Measurements from ENCODE around the gene SSR2.
A peak's percentile ranks its signal among the peaks of the same experiment; 100 is the strongest.

Gene SSR2

DNA sequence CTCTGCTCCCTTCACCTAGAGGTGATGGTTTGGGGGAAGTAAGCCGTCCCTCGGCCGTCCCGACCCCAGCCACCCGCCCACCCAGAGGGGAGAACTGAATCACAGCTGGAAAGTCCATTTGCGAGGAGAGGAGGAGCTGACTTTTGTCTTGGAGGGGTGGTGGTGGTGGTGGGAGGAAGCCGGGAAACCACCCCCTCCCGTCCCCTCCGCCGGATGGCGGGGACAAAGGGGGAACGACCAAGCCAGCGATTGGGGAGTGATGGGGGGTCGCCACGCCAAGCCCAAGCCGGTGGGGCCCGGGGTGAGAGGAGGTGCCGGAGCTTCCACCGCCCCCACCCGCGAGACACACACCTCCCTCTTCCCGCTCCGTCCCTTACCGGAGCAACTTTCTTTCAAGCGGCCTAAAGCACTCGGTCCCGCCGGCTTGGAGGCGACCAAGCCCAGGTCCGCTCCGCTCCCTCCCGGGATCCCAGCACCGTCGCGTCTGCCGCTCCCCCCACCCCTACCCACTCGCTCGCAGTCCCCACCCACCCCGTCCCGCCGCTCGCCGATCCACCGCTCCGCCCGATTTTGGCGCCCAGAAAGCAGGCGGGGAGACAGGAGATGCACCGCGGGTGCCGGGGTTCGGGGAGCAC lies 42.9 kb downstream of the SSR2 start:
- H3K4me3 ChIP-seq, result peak overlapping the region; percentile 58 to 98 (median 73)
- peak overlapping the region; percentile 58 to 100 (median 96) for H3K27ac ChIP-seq

DNA sequence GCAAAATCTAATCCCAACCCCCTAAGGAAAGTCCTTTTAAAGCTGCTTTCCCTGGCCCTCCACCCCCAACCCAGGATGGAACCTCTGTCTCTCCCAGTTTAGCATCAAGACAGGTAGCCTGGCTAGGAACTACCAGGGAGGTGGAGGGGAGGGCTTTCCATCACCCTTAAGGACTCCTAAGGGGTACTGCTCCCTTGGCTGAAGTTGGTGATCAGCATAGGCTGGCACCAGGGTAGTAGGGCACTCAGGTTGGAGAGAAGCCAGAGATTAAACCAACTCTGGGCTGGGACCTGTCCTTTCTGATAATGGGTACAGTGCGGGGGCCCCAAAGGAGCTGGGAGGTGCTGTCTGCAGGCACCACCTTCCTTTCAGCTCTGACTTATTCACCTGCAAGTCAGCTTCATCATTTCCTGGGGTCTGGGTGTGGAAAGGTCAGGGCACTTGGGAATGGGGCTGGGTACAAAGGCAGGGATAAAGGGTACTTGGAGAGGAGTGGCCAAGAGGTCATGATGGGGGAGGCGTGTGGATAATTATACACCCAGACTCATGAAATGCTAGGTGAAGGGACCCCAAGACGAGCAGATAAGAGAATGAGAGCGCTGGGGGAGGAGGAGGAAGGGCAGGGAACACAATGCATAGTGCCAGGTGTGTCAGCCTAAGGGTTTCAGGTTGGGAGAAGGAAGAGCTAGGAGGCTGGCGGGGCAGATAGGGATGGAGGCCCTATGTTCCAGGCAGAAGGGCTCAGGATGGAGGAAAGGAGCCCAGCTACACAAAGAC lies 43.6 kb downstream of the SSR2 start:
- Histone ChIP-seq H3K4me3 (peak overlapping the region; percentile 58 to 98 (median 73)), H3K27ac (peak overlapping the region; percentile 58 to 100 (median 96))

DNA sequence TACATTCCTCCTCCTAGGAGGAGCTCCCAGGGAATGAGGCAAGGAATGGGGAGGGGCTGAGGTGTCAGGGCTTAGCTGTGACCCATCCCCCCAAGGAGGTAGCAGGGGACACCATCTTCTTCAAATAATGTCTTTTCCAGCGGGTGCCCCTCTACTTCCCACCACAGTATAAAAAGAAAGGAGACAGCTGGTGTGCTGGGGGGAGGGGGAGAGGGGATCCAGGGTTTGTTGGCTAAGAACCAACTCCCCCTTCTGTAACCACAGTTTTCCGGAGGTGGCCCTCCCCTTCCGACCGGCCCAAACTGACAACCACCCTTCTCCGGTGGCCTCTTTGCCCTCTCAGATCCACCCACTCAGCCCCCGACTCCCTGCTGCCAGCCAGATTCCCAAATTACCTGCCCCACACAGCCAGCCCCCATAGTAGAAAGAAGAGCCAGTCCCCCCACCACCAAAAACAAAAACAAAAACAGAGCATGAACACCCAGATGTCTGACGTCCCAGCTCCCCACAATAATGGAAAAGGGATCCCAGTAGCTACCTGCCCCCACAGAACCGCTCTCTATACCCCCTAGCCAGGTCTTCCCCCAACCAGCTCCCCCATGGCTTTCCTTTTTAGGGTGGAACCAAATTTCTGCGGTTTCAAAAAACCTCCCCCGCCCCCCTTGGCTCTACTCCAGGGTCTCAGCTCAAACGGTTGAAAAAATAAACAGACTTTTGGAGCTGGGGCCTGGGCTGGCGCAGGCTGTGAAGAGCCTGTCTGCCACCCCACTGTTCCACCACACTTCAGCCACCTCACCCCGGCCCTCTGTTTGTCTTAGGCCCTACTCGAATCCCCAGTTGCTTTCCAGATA lies 44.5 kb downstream of the SSR2 start:
- Histone ChIP-seq H3K27ac (peak overlapping the region in 20 of 21 experiments; percentile 71 to 100 (median 96)), H3K4me3 (peak overlapping the region; percentile 58 to 98 (median 73))

DNA sequence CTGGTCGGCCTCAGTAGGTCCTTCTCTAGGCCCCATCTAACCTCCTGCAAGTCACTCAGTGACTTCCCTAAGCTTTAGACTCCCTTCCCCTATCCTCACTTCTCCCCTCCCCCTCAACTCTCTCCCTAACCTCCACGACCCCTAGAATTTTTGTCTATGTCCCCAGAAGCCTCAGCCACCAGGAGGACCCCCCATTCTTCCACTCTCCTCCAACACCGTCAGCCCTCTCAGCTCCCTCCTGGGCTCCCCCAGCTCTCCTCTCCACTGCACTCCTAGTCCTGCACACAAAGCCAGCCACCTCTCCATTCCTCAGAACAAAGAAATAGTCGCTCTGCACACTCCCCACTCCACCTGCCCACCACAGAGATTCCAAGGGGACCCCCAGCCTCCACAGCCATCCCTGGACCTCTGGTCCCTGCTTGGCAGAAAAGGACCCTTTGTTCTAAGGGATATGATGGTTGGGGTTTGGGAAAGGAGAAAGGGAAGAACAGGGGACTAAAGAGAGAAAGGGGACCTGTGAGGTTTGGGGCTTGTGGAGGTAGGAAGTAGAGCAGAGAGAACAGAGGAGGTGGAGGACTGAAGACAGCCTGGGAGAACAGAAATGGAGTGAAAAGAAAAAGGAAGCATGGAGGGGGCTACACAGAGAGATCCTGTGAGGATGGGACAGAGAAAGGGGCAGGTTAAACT lies 45.2 kb downstream of the SSR2 start:
- H3K4me3 ChIP-seq, result peak overlapping the region; percentile 58 to 98 (median 73)
- H3K27ac ChIP-seq, result peak overlapping the region in 20 of 21 experiments; percentile 71 to 100 (median 96)

DNA sequence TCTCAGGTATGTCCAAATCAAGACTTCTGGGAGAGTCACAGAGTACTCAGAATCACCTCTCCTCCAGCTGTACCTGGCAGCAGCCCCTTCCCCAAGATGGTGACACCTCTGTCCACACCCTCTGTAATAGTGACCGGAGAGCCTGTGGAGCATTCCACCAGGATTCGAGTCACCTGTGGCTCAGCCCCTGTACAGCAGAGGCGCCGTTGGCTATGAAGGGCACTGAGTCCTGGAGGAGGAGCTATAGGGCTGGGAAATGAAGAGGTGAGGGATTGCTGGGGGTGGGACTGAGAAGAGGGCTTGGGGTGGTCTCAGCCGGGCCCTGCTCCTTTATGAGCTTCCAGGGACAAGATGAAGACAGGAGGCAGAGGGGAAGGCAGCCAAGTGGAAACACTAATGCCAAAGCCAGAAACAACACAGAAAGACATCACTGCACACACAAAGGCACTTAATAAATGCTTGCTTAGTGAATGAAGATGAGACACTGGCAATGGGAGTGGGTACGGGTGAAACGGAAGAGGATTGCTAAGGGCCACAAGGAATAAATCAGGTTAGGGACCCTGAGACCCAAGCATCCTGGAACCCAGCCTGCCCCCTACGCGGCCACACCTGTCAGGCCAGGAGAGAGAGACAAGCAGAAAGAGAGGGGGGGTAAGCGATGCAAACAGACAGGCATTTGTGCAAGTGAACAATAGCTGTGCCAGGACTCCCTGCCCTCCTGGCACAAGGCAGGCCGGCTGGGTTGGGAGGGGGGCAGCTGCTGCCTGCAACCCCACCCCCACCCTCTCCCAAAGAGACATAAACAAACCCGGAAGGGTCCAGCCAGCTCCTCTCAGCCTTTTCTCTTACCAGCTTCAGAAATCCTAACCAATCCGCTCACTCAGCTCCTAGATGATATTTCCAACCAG lies 46.3 kb downstream of the SSR2 start:
- Histone ChIP-seq H3K4me3 (peak overlapping the region in 3 of 7 experiments; percentile 71 to 82 (median 73)), H3K27ac (peak overlapping the region in 19 of 21 experiments; percentile 51 to 100 (median 96))

DNA sequence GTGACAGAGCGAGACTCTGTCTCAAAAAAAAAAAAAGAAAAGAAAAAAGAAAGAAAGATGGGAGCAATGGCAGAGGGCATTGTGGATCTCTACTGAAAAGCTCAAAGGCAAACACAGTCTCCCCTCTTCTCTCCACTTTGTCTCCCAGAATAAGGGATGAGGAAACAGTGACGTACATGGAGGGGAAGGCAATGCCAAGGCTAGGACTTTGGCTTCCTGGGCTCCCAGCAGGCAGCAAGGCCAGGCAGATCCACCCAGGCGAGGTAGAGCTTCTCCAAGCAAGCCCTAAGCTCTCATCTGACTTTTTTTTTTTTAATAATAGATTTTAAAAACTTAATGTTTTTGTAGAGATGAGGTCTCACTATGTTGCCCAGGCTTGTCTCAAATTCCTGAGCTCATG lies 47.0 kb downstream of the SSR2 start:
- H3K27ac ChIP-seq, result peak overlapping the region in 13 of 21 experiments; percentile 46 to 99 (median 96)
- H3K4me3 ChIP-seq, result no peak overlapping the region

DNA sequence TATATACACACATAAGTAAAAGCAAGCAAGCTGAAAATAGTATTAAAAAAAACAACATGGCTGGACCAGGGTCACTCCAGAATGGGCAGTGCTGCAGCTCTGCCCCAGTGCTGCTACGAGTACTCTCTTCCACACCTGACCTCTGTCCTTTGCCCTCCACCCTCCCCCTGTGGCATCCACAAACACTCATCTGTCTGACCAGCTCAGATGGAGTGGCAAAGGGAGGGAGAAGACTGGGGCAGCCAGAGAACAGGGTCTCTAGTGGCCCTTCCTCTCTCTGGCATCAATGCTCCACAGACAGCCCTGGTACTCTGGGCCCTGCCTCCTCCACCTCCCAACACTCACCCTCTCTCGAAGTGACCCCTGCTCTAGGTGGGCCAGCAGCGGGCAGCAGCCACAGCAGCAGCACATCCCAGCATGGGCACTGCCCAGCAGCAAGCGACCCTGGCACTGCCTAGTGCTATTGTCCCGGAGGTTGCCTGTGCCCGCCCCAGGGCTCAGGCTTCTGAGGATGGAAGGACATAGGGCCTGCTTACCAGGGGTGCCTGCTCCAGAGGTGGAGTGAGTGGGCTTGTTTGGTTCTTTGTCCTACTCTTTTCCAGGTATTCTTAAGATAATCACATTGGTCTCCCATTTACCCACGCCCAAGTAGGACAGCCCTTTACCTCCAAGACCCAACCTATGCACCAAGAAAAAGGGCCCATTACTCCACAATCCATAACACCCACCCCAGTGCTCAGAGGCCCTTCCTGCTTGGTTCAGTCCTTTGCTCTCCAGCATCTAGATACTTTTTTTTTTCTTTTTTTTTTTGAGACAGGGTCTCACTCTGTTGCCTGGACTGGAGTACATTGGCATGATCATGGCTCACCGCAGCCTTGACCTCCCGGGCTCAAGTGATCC lies 48.6 kb downstream of the SSR2 start:
- H3K27ac ChIP-seq, result peak overlapping the region in 14 of 21 experiments; percentile 1 to 80 (median 48)

DNA sequence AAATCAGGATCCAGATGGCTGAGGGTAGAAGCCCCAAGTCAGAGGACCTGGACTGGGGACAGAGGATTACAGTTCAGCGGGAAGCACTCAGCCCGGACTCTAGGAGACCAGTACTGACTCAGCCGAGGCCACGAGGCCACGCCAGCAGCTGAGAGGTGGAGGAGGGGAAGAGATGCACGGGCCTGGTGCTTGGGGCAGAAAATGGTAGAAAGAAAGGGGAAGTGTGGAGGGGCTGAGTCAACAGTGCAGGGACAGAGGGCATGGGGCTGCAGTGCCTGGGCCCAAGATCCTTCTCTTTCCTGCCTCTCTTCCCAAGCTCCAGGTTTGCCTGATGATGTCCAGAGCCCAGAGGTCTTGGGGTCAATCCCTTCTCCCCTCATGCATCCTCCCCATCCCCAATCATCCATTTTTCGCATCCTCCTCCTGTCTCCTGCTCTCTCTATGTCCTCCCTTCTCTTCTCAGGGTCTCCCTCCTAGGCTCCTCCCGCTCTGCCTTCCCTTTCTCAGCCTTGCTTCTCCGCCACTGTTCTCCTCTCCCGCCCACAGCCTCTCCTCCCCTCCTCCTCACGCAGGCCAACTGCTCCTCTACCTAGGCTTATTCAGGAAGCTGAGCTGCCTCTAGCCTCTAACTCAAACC lies 50.1 kb downstream of the SSR2 start:
- no peak overlapping the region for H3K4me3 ChIP-seq

More for the DNA sequence above, 48.6 kb downstream of the SSR2 start:
- no peak overlapping the region for H3K4me3 ChIP-seq

DNA sequence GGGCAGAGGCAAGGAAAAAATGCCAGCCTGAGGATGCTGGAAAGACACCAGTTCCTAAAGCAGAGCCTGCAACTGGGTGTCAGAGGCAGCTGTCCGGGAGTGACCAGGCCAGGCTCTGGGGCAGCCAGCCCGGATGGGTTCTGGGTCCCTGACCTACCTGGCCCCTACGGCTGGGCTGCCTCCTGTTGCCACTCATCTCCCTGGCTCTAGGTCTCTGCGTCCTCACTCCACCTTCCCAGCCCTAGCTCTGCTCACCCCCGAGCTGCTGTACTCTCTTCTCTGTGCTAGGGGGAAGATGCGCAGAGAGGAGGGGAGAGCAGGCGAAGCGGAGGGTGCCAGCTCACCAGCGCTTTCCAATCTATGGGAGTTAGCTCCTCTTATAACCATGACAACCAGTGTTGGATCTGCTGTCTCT lies 51.4 kb downstream of the SSR2 start:
- peak overlapping the region in 18 of 21 experiments; percentile 9 to 82 (median 66) for H3K27ac ChIP-seq

More for the DNA sequence above, 50.1 kb downstream of the SSR2 start:
- peak overlapping the region in 20 of 21 experiments; percentile 5 to 82 (median 60) for H3K27ac ChIP-seq

DNA sequence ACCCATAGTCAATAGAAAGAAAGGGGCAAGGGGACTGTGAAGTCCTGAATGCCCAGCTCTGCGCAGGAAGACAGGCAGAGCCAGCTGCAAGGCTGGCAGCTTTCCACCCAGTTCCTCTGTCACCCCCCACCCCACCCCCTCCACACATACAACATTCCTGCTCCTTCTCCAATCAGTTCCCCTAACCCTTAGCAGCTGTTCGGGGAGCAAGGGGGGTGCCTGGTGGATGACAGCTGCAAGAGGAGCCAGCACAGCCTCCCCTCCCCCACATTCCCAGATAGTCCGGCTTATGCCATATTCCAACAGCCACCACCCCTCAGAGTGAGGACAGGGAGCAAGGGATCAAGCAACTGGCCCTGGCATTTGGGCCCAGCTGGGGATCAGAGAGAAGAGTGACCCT lies 52.1 kb downstream of the SSR2 start:
- Histone ChIP-seq H3K4me3 (no peak overlapping the region), H3K27ac (peak overlapping the region in 19 of 21 experiments; percentile 9 to 83 (median 69))

More for the DNA sequence above, 51.4 kb downstream of the SSR2 start:
- no peak overlapping the region for H3K4me3 ChIP-seq

DNA sequence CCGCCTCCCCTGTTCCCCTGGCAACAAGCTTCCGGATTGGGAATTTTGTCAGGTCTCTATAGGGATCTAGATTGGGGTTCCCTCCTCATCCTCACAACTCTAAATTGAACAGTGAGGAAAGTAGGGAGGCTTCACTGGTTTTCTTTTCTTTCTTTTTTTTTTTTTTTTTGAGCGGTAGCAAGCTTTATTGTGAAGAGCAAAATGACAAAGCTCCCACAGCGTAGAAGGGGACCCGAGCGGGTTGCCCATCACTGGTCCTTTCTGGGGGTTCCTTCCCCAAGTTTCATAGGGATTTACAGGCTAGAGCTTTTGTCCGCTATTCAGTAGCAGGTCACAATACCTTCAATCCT lies 52.7 kb downstream of the SSR2 start:
- no peak overlapping the region for H3K4me3 ChIP-seq

DNA sequence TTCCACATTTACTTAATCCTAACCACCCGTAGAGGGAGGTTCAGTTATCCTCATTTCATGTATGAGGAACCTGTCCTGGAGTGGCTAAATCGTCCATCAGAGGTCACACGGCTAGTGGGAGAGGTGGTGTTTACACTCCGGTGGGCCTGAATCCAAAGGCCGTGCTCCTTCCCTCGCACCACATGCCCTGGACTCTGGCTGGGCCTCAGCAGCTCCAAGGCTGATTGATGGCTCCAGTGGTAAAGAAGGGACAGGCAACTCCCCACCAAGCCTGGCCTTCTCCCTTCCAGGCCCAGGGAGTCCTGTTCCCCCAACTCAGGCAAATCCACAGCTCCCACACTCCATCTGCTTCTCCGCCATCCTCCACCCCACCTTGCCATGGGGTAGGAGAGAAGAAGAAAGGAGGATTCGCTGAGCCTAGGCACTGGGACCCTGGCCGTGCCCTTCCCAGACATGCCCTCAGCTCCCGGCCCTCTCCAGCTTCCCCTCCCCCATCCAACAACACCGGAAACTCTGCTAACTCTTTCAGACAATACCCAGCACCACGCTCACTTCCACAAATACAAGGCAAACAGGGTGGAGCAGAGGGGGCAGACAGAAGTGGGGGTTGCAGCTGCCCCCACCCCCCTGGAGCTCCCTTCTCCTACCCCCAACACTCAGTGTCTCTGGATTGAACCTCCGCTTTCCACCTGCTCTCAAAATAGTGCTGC lies 53.3 kb downstream of the SSR2 start:
- Histone ChIP-seq H3K27ac (peak overlapping the region in 20 of 21 experiments; percentile 5 to 83 (median 70)), H3K4me3 (peak overlapping the region in 1 of 7 experiments; percentile 1)

More for the DNA sequence above, 52.7 kb downstream of the SSR2 start:
- peak overlapping the region in 20 of 21 experiments; percentile 5 to 83 (median 70) for H3K27ac ChIP-seq

DNA sequence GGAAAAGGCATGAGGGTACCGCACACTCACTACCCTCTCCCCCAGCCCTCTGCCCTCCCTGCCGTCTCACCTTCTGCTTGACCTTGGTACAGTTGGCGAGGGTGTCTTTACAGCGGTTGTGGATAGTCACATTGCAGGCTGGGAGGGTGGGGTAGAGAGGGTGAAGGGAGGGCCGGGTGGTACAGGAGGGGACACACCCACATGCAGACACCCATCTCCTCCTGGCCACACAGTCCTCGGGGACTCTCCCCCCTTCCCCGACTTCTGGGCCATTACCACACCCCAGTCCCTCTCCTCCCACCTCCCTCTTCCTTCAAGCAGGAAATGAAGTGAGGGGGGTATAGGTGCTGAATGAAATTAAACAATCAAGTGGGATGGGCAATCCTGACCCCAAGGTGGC lies 54.0 kb downstream of the SSR2 start:
- peak overlapping the region in 16 of 21 experiments; percentile 5 to 83 (median 72) for H3K27ac ChIP-seq

DNA sequence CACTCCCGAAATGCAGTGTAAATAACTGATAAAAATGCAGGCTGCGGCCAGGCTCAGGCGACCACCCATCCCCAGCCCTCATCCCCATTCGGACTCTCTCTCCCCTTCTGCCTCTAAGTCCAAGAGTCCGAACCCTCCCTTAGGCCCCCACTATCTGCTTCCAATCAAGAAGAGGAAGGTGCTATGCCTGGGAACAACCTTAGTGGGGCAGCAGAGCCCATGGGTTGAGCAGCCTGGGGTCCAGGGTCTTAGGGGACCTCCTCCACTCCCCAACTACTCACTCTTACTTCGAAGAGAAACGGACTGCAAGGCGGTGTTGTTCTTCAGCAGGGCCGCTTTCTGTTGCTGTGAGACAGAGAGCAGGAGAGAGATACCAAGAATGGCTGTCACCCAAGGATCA lies 54.6 kb downstream of the SSR2 start:
- Histone ChIP-seq H3K4me3 (no peak overlapping the region), H3K27ac (peak overlapping the region in 11 of 21 experiments; percentile 5 to 83 (median 75))

More for the DNA sequence above, 54.0 kb downstream of the SSR2 start:
- no peak overlapping the region for H3K4me3 ChIP-seq

DNA sequence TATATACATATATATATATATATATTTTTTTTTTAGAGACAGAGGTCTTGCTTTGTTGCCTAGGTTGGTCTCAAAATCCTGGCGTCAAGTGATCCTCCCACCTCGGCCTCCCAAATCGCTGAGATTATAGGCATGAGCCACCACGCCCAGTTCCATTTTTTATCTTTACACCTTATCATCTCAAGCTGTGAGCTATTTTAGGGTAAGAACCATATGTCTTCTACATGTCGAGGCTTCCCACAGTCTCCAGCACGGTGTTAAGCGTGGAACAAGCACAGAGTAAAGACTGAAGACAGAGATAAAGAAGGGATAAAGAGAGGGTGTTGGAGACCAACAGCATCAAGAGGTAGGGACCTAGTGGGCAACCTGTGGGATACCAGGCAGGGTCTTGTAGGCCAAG lies 56.6 kb downstream of the SSR2 start:
- no peak overlapping the region for H3K27ac ChIP-seq
- no peak overlapping the region for H3K4me3 ChIP-seq

DNA sequence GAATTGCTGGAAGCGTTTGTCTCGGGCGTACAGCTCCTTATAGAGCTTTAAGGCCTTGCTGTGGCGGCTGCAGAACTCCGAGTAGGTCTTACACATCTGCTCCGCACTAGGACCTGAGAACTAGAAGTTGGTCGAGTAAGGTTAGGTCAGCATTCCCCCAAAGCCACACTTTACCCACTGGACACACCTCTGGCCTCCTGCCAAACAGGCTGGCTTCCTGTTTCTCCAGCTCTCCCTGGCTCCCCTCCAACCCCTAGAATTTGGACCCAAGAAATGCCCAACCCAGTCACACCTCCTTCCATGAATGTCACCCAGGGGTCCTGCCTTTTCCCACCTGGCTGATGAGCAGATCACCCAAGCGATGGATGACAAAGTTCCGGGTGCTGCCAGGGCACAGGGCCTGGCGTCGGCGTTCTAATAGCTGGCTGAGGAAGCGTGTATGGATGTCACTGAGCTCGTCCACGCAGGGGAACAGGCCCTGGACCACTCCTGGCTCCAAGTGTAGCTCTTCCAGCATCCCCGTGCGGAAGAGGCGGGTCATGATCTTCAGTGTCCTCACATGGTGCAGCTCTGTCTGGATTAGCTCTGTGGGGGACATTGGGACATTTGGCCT lies 58.0 kb downstream of the SSR2 start:
- Histone ChIP-seq H3K4me3 (no peak overlapping the region), H3K27ac (peak overlapping the region in 11 of 21 experiments; percentile 4 to 57 (median 21))

Measured in skin epidermis (tissue), 12 donors.